HG02884 (cell line): ENCODE data around the gene INF2.

ENCODE experiments used
- ATAC-seq: cut with Tn5 transposase; IDR thresholded peaks from one replicate; pipeline ENCODE4 v1.9.1; 2021; ENCODE audit warnings: mild to moderate bottlenecking, moderate library complexity; ENCODE audit not compliant: unreplicated experiment

INF2 gene

DNA sequence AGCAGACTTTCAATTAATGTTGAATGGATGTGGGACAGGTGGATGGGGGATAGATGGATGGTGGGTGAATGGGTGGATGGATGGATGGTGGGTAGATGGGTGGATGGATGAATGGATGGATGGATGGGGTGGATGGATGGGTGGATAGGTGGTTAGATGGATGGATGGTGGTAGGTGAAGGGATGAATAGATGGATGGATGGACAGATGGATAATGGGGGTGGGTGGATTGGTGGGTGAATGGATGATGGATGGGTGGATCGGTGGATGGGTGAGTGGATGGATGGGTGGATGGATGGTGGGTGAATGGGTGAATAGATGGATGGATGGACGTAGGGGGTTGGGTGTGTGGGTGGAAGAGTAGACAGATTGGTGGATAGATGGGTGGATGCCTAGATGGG is 14.0 kb upstream of the INF2 start:
- no peak for ATAC-seq

GRCh38 chr14:104676130-104676693 is 13.2 kb upstream of the INF2 start:
- no peak for ATAC-seq

GRCh38 chr14:104676694-104677511 is 12.5 kb upstream of the INF2 start:
- ATAC-seq, result peak; percentile 16

- ATAC-seq, result peak; percentile 38
Observed at GRCh38 chr14:104677512-104678332, 11.7 kb upstream of the INF2 start.

- ATAC-seq, result no peak
Observed at GRCh38 chr14:104678346-104678745, 11.1 kb upstream of the INF2 start.

DNA sequence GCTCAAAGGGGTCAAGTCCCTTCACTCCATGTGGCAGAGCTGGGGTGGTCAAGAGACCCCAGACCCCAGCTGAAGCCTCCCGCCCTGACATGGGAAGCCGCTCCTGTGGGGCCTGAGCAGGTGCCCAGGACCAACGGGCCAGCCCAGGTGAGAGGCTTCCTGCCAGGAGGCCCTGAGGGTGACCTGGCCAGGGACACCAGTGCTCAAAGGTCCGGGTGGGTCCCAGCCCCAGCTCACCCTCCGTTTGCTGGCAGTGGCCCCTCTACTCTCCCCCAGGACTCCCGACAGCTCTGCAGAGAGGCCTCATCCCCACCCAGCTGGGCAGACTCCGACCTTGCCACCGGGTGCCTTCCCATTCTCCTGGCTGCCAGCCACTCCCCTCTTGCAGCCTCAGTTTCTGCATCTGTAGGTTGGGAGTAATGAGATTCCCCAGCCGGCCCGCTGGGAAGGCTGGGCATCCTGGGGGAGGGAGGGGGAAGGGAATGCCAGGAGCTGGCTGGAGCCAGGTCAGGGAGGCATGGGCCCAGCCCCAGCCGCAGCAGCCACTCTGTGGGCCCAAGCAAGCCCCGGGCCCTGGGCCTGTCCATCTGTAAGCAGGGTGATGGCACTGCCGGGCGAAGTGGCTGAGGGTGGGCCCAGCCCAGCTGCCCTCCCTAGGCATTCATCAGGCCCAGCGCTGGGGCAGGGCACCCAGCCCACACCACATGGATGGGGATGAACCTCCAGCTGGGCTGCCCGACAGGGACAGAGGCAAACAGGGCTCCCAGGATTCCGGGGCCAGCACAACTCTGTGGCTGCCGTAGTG is 10.3 kb upstream of the INF2 start:
- ATAC-seq, result no peak

DNA sequence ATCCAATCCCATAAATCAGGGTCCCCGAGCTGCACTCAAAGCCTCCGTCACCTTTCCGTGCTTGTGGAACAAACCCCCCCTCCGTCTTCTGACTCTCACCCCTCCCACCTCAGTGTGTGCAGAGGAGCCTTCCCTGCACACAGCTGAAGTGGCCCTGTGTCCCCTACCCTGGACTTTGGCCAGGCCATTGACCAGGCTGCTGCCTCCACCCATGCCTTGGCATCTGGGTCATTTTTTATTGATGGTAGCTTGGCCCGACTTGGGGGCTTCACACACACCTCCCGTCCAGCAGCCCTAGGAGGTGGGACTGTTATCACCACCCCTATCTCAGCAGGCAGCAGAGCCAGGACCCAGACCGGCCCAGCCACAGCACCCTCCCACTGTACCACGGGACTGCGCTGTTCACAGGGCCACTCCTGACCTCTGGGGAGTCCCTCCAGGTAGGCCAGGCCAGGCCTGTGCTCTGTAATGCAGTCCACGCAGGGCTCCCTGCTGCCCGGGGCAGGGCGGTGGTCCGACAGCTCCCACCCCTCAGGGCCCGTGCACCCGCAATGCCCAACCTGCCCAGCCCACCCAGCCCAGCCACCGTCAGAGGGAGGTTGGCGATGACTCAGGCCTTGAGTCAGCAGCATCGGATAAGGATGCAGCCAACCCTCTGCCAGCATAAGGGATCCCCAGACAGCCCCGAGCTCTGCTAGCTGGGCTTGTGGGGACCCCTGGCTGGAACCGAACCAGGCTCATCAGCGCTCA is 9.2 kb upstream of the INF2 start:
- no peak for ATAC-seq

DNA sequence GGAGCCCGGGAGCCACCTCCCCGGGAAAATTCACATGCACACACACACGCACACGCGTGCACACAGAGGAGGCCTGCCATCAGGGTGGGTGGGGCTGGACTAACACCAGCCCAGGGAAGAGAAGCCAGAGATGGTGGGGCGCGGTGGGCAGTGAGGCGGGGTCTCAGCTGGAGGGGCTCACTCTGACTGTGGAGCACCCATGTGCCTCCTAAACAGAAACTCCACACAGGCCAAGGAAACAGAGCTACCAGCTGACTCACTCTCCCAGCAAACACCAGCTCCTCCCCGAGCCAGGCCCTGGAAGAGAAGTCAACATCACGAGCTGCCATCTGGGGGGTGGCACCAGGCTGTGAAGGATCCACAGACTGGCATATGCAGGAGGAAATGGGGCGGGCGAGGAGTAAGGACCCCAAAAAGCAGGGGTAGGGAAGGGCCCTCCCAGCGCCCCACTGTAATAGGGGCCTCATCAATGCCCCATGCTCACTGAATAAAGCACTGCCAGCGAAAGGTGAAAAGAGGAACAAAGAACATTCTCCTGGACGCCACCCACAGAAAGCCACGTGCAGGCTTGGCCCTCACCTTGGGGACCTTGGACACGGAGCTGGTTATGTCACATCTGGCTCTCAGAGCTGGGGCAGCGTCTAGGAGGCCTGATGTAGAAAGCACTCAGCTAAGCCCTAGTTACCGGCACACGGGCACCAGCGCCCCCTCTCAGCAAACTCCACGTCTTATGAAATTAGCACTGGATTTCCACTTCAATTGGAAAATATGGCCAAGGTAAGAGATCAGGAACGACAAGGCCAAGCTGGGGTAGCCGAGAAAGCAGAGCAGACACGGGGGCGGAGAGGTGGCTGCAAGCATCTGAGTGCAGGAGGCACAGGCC is 8.4 kb upstream of the INF2 start:
- no peak for ATAC-seq

- ATAC-seq, result no peak
Observed at GRCh38 chr14:104681689-104682074, 7.7 kb upstream of the INF2 start.

GRCh38 chr14:104682107-104682593 is 7.3 kb upstream of the INF2 start:
- no peak for ATAC-seq

DNA sequence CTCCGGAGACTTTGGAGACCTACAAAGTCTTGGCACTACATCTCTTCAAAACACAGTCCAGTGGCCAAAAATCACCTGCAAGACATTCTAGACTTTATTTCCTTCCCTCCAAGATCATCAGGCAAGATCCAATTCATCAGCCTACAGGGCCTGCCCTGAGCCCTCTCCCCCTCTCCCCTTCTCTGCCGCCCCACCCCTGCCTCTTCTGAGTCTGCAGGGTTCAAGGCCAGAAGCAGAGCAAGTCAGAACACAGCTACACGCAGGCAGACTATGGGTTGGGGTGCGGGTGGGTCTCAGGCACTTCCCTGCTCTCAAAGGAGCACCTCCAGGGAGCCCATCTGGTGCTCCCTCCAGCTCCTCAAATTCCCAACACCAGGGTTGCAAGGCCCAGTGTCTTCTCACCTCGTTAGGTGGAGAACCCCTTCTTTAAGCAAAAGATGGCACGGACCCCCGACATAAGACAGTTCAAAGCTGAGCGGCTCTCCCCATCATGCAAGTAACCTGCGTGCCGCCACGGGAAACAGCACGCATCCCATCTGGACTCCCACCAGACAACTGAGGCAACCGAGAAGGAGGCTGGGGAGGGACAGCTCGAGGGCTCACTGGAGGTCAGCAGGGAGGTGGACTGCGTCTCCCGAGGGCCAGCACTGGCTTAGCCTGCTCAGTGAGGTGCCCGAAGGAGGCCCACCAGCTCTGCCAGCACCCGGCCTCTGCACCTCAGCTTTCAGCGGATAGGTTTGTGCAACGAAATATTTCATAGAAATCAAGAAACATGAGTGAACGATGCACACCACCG is 5.6 kb upstream of the INF2 start:
- ATAC-seq, result no peak

DNA sequence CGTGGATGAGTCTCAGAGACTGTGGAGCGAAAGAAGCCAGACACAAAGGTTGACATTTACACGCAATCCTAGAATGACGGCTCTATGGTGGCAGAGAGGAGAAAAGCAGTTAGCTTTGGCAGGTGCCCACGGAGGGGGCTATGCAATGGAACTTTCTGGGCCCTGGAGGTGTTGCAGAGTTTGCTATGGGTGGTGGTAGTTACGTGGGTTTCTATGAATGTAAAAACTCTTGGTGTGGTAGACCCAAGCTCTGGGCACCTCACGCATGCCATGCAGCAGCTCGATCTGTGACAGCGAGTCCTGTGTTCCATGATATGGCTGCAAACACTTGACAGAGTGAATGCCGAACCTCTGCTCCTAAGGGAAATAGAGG is 5.0 kb upstream of the INF2 start:
- no peak for ATAC-seq

GRCh38 chr14:104685216-104685997 is 4.0 kb upstream of the INF2 start:
- no peak for ATAC-seq

DNA sequence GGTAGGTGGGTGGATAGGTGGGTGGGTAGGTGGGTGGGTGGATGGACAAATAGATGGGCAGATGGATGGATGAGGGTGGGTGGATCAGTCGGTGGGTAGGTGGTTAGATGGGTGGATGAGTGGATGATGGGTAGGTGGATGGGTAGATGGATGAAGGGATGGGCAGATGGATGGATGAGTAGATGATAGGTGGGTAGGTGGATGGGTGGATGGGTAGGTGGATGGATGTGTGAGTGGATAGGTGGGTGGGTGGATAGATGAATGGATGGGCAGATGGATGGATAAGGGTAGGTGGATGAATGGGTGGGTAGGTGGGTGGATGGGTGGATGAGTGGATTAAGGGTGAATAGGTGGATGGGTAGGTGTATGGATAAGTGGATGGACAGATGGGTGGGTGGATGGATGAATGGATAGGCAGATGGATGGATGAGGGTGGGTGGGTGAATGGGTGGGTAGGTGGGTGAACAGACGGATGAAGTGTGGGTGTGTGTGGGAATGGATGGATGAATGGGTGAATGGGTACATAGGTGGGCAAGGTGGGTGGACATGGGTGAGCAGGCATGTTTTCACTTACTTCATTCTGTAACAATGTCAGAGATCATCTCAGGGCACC is 3.3 kb upstream of the INF2 start:
- no peak for ATAC-seq

- ATAC-seq, result no peak
Observed at GRCh38 chr14:104686624-104687517, 2.5 kb upstream of the INF2 start.
